ENCODE data around the gene PRKG1. TPM values are rescaled to one million over a fixed set of nuclear protein-coding genes. Genes with fewer than 3 reads are reported as not detected.
"Not testable (repeated sequence)": the region's sequence is repeated elsewhere in the genome, so short reads cannot be mapped to it uniquely, and the experiment has no call there.

Gene PRKG1
- total RNA-seq, 1 experiment from 2014 or later: 7.4 TPM

GRCh38 chr10:51445588-51445987 is 371.3 kb downstream of the PRKG1 start:
- ChIA-PET CTCF (no interaction called here), POLR2A (ENCODE audit: unreplicated experiment) (interaction anchor here (0.6 kb wide), 1 partner anchor 333 kb away, joined by 3 read pairs; no protein-coding TSS in a partner anchor)
- Histone ChIP-seq H3K4me3 (ENCODE audit: low read length) (no peak overlapping the region), H3K79me2 (ENCODE audit: low read length) (no peaks in the 10 kb centered on the region), H3K9me3 (ENCODE audit: low read length) (no peaks in the 10 kb centered on the region), H3F3A (ENCODE audit: low read length, unreplicated experiment) (no peaks in the 10 kb centered on the region), H3K27ac (ENCODE audit: low read length) (no peak overlapping the region), H3K27me3 (ENCODE audit: low read length) (no peaks in the 10 kb centered on the region), H3K4me1 (ENCODE audit: insufficient read depth, low read length) (no peaks in the 10 kb centered on the region), H3K9me2 (replicated peaks; ENCODE audit: low read length) (no peaks in the 10 kb centered on the region), H4K20me1 (ENCODE audit: low read length) (no peaks in the 10 kb centered on the region; the same call in 1 of the 2 replicates), H3K9ac (ENCODE audit: low read length) (no peak overlapping the region), H3K36me3 (ENCODE audit: low read depth, low read length) (no peaks in the 10 kb centered on the region), H3K4me2 (ENCODE audit: low read length) (no peak overlapping the region), H2AFZ (ENCODE audit: low read length) (no peak overlapping the region)
- ATAC-seq (no peak), DNase-seq (no peak)
- TF ChIP-seq CTCF (conservative IDR thresholded peaks at IDR 0.05; ENCODE audit: low read depth, low read length) (no peak), EZH2phosphoT487 (IDR thresholded peaks at IDR 0.05; ENCODE audit: borderline replicate concordance, low read length) (no peak), EZH2 (IDR thresholded peaks at IDR 0.05; ENCODE audit: low read length, unreplicated experiment) (no peak)
- intact Hi-C loops (cut with micrococcal nuclease): no loop called here
- no TSS peak for BruUV-seq (replicated peaks)

- ChIA-PET CTCF (interaction anchor here (0.6 kb wide), 1 partner anchor 459 kb away, joined by 3 read pairs; no protein-coding TSS in a partner anchor), POLR2A (ENCODE audit: unreplicated experiment) (no interaction called here)
- ATAC-seq: no peak
- no peak overlapping the region for H3K27ac ChIP-seq (ENCODE audit: low read length)
- no peak for DNase-seq
- TF ChIP-seq EZH2 (IDR thresholded peaks at IDR 0.05; ENCODE audit: low read length, unreplicated experiment) (no peak), CTCF (conservative IDR thresholded peaks at IDR 0.05; ENCODE audit: low read depth, low read length) (no peak), EZH2phosphoT487 (IDR thresholded peaks at IDR 0.05; ENCODE audit: borderline replicate concordance, low read length) (no peak)
- H2AFZ ChIP-seq (ENCODE audit: low read length): no peak overlapping the region
- no peak overlapping the region for H3K4me3 ChIP-seq (ENCODE audit: low read length)
- H3K9me3 ChIP-seq (ENCODE audit: low read length): no peaks in the 10 kb centered on the region
- intact Hi-C loops (cut with micrococcal nuclease): no loop called here
- no peaks in the 10 kb centered on the region; the same call in 1 of the 2 replicates for H4K20me1 ChIP-seq (ENCODE audit: low read length)
- no peaks in the 10 kb centered on the region for H3K79me2 ChIP-seq (ENCODE audit: low read length)
- no TSS peak for BruUV-seq (replicated peaks)
- H3F3A ChIP-seq (ENCODE audit: low read length, unreplicated experiment): no peaks in the 10 kb centered on the region
- H3K36me3 ChIP-seq (ENCODE audit: low read depth, low read length): no peaks in the 10 kb centered on the region
- no peaks in the 10 kb centered on the region for H3K9me2 ChIP-seq (replicated peaks; ENCODE audit: low read length)
- no peak overlapping the region for H3K4me2 ChIP-seq (ENCODE audit: low read length)
- H3K9ac ChIP-seq (ENCODE audit: low read length): no peak overlapping the region
- H3K27me3 ChIP-seq (ENCODE audit: low read length): no peaks in the 10 kb centered on the region
- no peaks in the 10 kb centered on the region for H3K4me1 ChIP-seq (ENCODE audit: insufficient read depth, low read length)
Observed at GRCh38 chr10:51447119-51447518, 372.8 kb downstream of the PRKG1 start.

- H3K4me3 ChIP-seq (ENCODE audit: low read length); H3K9ac ChIP-seq (ENCODE audit: low read length); H3K27ac ChIP-seq (ENCODE audit: low read length); H3K36me3 ChIP-seq (ENCODE audit: low read depth, low read length); H4K20me1 ChIP-seq (ENCODE audit: low read length); POLR2A ChIA-PET (ENCODE audit: unreplicated experiment); H3K79me2 ChIP-seq (ENCODE audit: low read length); H3K27me3 ChIP-seq (ENCODE audit: low read length); intact Hi-C loops (cut with micrococcal nuclease); H2AFZ ChIP-seq (ENCODE audit: low read length); ATAC-seq; H3K4me1 ChIP-seq (ENCODE audit: insufficient read depth, low read length); H3K9me2 ChIP-seq (replicated peaks; ENCODE audit: low read length); H3F3A ChIP-seq (ENCODE audit: low read length, unreplicated experiment); BruUV-seq (replicated peaks); CTCF ChIA-PET; H3K4me2 ChIP-seq (ENCODE audit: low read length); DNase-seq; H3K9me3 ChIP-seq (ENCODE audit: low read length): not testable (repeated sequence)
Observed at GRCh38 chr10:51455762-51456161, 381.5 kb downstream of the PRKG1 start.
